HepG2 (cell line): Measurements from ENCODE around the gene TMEM63B. TPM values are rescaled to one million over a fixed set of nuclear protein-coding genes. Genes with fewer than 3 reads are reported as not detected.

Experiments
- ELF3 ChIP-seq: IDR thresholded peaks from 2 replicates; pipeline ENCODE4 v1.6.1; 2016; ENCODE audit warnings: missing genetic modification reagents, missing compliant biosample characterization
- ZNF407 ChIP-seq: sonication (generic); formaldehyde crosslinking; IDR thresholded peaks from one replicate; pipeline ENCODE4 v1.5.1; 2020; ENCODE audit warnings: mild to moderate bottlenecking, missing genetic modification reagents; ENCODE audit errors: not compliant biosample characterization
- ZNF687 ChIP-seq: sonication (generic); formaldehyde crosslinking; IDR thresholded peaks from 2 replicates; pipeline ENCODE4 v1.5.1; 2020; ENCODE audit warnings: mild to moderate bottlenecking, missing genetic modification reagents, moderate library complexity
- polyA plus RNA-seq, 8 experiments: library from polyadenylated mRNA; depleted of rRNA in 3 of 8; stranded (reverse) in 7 of 8; unstranded in 1 of 8; fragments of >200 nt; fragmentation: Illumina TruSeq in 4 of 8; extraction: Trizol in 4 of 8; gene quantifications; 2 replicates each; pipeline versions ENCODE4 v1.2.1 to v1.2.3, GENCODE V29; 2011 to 2016; ENCODE audit warnings: low read depth in 4 of 8, missing spikeins in 1 of 8, mixed read lengths in 1 of 8; ENCODE audit not compliant: insufficient read depth in 1 of 8
- total RNA-seq, 5 experiments: library from RNA; depleted of rRNA; stranded (reverse); fragments of >200 nt; fragmentation: Illumina TruSeq; extraction: Trizol; gene quantifications; 2 replicates each; pipeline ENCODE4 v1.2.3, GENCODE V29; 2016; ENCODE audit warnings: low read depth in 1 of 5

The TMEM63B gene
- total and polyA plus RNA-seq, 2 of the 13 experiments (the other 11 are each of a cell fraction or from before 2014, with no cell fraction given): 27.4 to 75.8 TPM

GRCh38 chr6:44084231-44085014, 42.9 kb upstream of the TMEM63B start (continued):
- peak; percentile 38 for TF ChIP-seq ZNF407 (CRISPR knock-in tag)
- peak; percentile 44 for TF ChIP-seq ELF3 (CRISPR knock-in tag)
- peak; percentile 87 for TF ChIP-seq ZNF687
